Astrocyte (in vitro differentiated cells and primary cell): ENCODE data around the gene CDH13.

Experiments
- CTCF ChIP-seq: IDR thresholded peaks from 2 replicates; pipeline ENCODE4 v1.5.1; 2011; ENCODE audit warnings: low read depth, mild to moderate bottlenecking, inconsistent platforms, low read length, moderate library complexity; ENCODE audit not compliant: insufficient read depth
- EZH2 ChIP-seq: IDR thresholded peaks from 2 replicates; pipeline ENCODE4 v1.6.1; 2012; ENCODE audit warnings: mild to moderate bottlenecking, low read length, inconsistent platforms; ENCODE audit not compliant: insufficient read depth

GRCh38 chr16:83720981-83721380, 1094.2 kb downstream of the CDH13 start:
- TF ChIP-seq CTCF (no peak), EZH2 (no peak)
